HepG2 (cell line): ENCODE measurements around the gene RTN4. TPM values are rescaled to one million over a fixed set of nuclear protein-coding genes. Genes with fewer than 3 reads are reported as not detected.

Experiments used
- ATAC-seq: fragments of 200-7000 bp; cut with Tn5 transposase; 3 replicates; pipeline ENCODE4 v1.9.1; 2020; ENCODE audit warnings: mild to moderate bottlenecking, moderate library complexity
- BruUV-seq: library from RNA; stranded (reverse); fragments of 400-500 nt; replicated peaks from 2 replicates; lab custom pipeline; 2021; lab: Mats Ljungman, UMichigan
- CTCF ChIA-PET: fragments of 300-600 bp; formaldehyde crosslinking; extraction: SDS; loops from one replicate; lab custom pipeline; 2021; ENCODE audit warnings: low total read pairs, inconsistent platforms, low intra/inter-chr PET ratio; lab: Yijun Ruan, JAX
- POLR2A ChIA-PET: fragments of 350-600 bp; sonication (Branson Sonifier 250); formaldehyde crosslinking; loops from one replicate; lab custom pipeline; 2020; ENCODE audit warnings: antibody characterized with exemption, inconsistent platforms; lab: Yijun Ruan, JAX
- DNase-seq: peaks from one replicate; pipeline ENCODE4 v3.0.0-alpha.2; 2015; ENCODE audit warnings: low spot score
- FAIRE-seq: peaks from 3 replicates; lab custom pipeline; 2011; peaks lifted over from hg19 to GRCh38; lab: Jason Lieb, UNC
- H2AFZ ChIP-seq: one replicate; pipeline ENCODE4 v1.6.1; 2011; ENCODE audit warnings: low read length, inconsistent platforms
- H3K27ac ChIP-seq: fragments of 300-600 bp; 3 replicates; pipeline ENCODE4 v1.8.0; 2011; ENCODE audit warnings: mixed run types, mild to moderate bottlenecking, mixed read lengths, low read length, inconsistent platforms; ENCODE audit not compliant: insufficient read depth; ENCODE audit errors: extremely low read length
- H3K27me3 ChIP-seq, 2 experiments: fragments of 200-600 bp in 1 of 2; 2 replicates in 1 of 2; 3 replicates in 1 of 2; pipeline versions ENCODE4 v1.6.0 to v1.8.0; 2011; ENCODE audit warnings: low read length in 2 of 2, mild to moderate bottlenecking in 2 of 2, moderate library complexity in 2 of 2, inconsistent platforms in 1 of 2; ENCODE audit not compliant: insufficient read depth in 2 of 2, control insufficient read depth in 1 of 2
- H3K36me3 ChIP-seq, 2 experiments: fragments of 200-600 bp in 1 of 2; replicated peaks in 1 of 2; 2 replicates in 1 of 2; 3 replicates in 1 of 2; pipeline versions ENCODE4 v1.5.1 to v1.8.0; 2011; ENCODE audit warnings: low read length in 2 of 2, inconsistent platforms in 1 of 2; ENCODE audit not compliant: insufficient read depth in 2 of 2, control insufficient read depth in 1 of 2
- H3K4me1 ChIP-seq: 2 replicates; pipeline ENCODE4 v1.5.1; 2012; ENCODE audit warnings: low read length, inconsistent platforms; ENCODE audit not compliant: insufficient read depth
- H3K4me2 ChIP-seq: 2 replicates; pipeline ENCODE4 v1.6.0; 2011; ENCODE audit warnings: low read depth, low read length, inconsistent platforms
- H3K4me3 ChIP-seq, 3 experiments: fragments of 200-600 bp in 1 of 3; sonication (generic), shearing (Covaris generic) in 1 of 3; replicated peaks in 1 of 3; 2 replicates each; pipeline ENCODE4 v1.5.1; 2011 to 2016; ENCODE audit warnings: low read length in 3 of 3, inconsistent platforms in 2 of 3, low read depth in 2 of 3, mild to moderate bottlenecking in 2 of 3, control low read depth in 1 of 3, mixed read lengths in 1 of 3; ENCODE audit not compliant: insufficient read depth in 1 of 3
- H3K79me2 ChIP-seq: one replicate; pipeline ENCODE4 v1.6.1; 2011; ENCODE audit warnings: low read length, inconsistent platforms; ENCODE audit not compliant: insufficient read depth
- H3K9ac ChIP-seq: 2 replicates; pipeline ENCODE4 v1.6.0; 2011; ENCODE audit warnings: mild to moderate bottlenecking, low read depth, low read length, inconsistent platforms; ENCODE audit not compliant: insufficient read depth
- H3K9me3 ChIP-seq: 2 replicates; pipeline ENCODE4 v1.5.1; 2012; ENCODE audit warnings: mild to moderate bottlenecking, low read length
- H4K20me1 ChIP-seq: 2 replicates; pipeline ENCODE4 v1.6.0; 2011; ENCODE audit warnings: inconsistent platforms, mild to moderate bottlenecking, low read length, moderate library complexity; ENCODE audit not compliant: insufficient read depth
- ARNTL ChIP-seq: sonication (generic); formaldehyde crosslinking; IDR thresholded peaks from 2 replicates; pipeline ENCODE4 v1.4.0; 2020; ENCODE audit warnings: mild to moderate bottlenecking, missing genetic modification reagents
- ASH2L ChIP-seq: fragments of 300-600, 200-600 bp; sonication (generic); IDR thresholded peaks from 2 replicates; pipeline ENCODE4 v1.7.0; 2017; ENCODE audit warnings: low read depth, mild to moderate bottlenecking, moderate library complexity, mixed read lengths, low read length; ENCODE audit not compliant: insufficient read length
- ATAD3A ChIP-seq: sonication (generic); formaldehyde crosslinking; IDR thresholded peaks from 2 replicates; pipeline ENCODE4 v1.4.0; 2020; ENCODE audit warnings: missing genetic modification reagents
- CEBPB ChIP-seq: IDR thresholded peaks from 2 replicates; pipeline ENCODE4 v1.6.1; 2011; ENCODE audit warnings: low read depth, low read length, improper control_type of control experiment, borderline replicate concordance
- FOXP4 ChIP-seq: sonication (generic); formaldehyde crosslinking; IDR thresholded peaks from 2 replicates; pipeline ENCODE4 v1.4.0; 2020; ENCODE audit warnings: missing genetic modification reagents
- HINFP ChIP-seq: sonication (generic); formaldehyde crosslinking; IDR thresholded peaks from 2 replicates; pipeline ENCODE4 v1.4.0; 2020; ENCODE audit warnings: low read depth, mild to moderate bottlenecking, missing genetic modification reagents
- HNRNPLL ChIP-seq: fragments of 200-400 bp; formaldehyde crosslinking; IDR thresholded peaks from 2 replicates; pipeline ENCODE4 v1.6.1; 2017; ENCODE audit warnings: mild to moderate bottlenecking, low read depth, low read length; ENCODE audit not compliant: poor library complexity, severe bottlenecking
- MTA1 ChIP-seq: sonication (generic); formaldehyde crosslinking; IDR thresholded peaks from 2 replicates; pipeline ENCODE4 v1.4.0; 2020; ENCODE audit warnings: missing genetic modification reagents, mild to moderate bottlenecking, borderline replicate concordance
- NCOR1 ChIP-seq: fragments of 200-600 bp; sonication (generic); IDR thresholded peaks from 2 replicates; pipeline ENCODE4 v1.7.0; 2017; ENCODE audit warnings: antibody characterized with exemption, low read length, borderline replicate concordance
- SP5 ChIP-seq: IDR thresholded peaks from 2 replicates; pipeline ENCODE4 v1.6.1; 2016; ENCODE audit warnings: low read depth, borderline replicate concordance
- SYNCRIP ChIP-seq: fragments of 200-400 bp; formaldehyde crosslinking; IDR thresholded peaks from 2 replicates; pipeline ENCODE4 v1.6.1; 2018; ENCODE audit warnings: mild to moderate bottlenecking, low read depth, low read length; ENCODE audit not compliant: insufficient read depth
- ZNF317 ChIP-seq: sonication (generic); formaldehyde crosslinking; IDR thresholded peaks from 2 replicates; pipeline ENCODE4 v1.5.0; 2020; ENCODE audit warnings: mild to moderate bottlenecking, missing genetic modification reagents
- ZNF337 ChIP-seq: sonication (generic); formaldehyde crosslinking; IDR thresholded peaks from 2 replicates; pipeline ENCODE4 v1.5.1; 2020; ENCODE audit warnings: missing genetic modification reagents, low read depth, mild to moderate bottlenecking, borderline replicate concordance
- WGBS: methylation state at CpG from one replicate; pipeline ENCODE4 v1.1.6; 2017; ENCODE audit warnings: low lambda C conversion rate; 5-methylcytosine and 5-hydroxymethylcytosine counted together
- in situ Hi-C: cut with HindIII; loops from 2 replicates; pipeline ENCODE4 v1.10.0; 2017; ENCODE audit warnings: low pct_unique_long_range_greater_than_20kb; ENCODE audit not compliant: extremely low pct_ligation_motif_present
- intact Hi-C: fragments of 100-400 bp; cut with micrococcal nuclease; formaldehyde crosslinking; loops from one replicate; pipeline ENCODE4 v1.10.0; 2022; ENCODE audit not compliant: unreplicated experiment
- polyA plus RNA-seq, 8 experiments: library from polyadenylated mRNA; depleted of rRNA in 3 of 8; stranded (reverse) in 7 of 8; unstranded in 1 of 8; fragments of >200 nt; fragmentation: Illumina TruSeq in 4 of 8; extraction: Trizol in 4 of 8; gene quantifications; 2 replicates each; pipeline versions ENCODE4 v1.2.1 to v1.2.3, GENCODE V29; 2011 to 2016; ENCODE audit warnings: low read depth in 4 of 8, missing spikeins in 1 of 8, mixed read lengths in 1 of 8; ENCODE audit not compliant: insufficient read depth in 1 of 8
- total RNA-seq, 5 experiments: library from RNA; depleted of rRNA; stranded (reverse); fragments of >200 nt; fragmentation: Illumina TruSeq; extraction: Trizol; gene quantifications; 2 replicates each; pipeline ENCODE4 v1.2.3, GENCODE V29; 2016; ENCODE audit warnings: low read depth in 1 of 5
- TF ChIP-seq, protein P1 (sequence below): fragments of 450-650 bp; IDR thresholded peaks from 2 replicates; pipeline ENCODE4 v1.6.1; 2017

Gene RTN4
- total and polyA plus RNA-seq, 2 of the 13 experiments (the other 11 are each of a cell fraction or from before 2014, with no cell fraction given): 98.4 to 133 TPM

DNA sequence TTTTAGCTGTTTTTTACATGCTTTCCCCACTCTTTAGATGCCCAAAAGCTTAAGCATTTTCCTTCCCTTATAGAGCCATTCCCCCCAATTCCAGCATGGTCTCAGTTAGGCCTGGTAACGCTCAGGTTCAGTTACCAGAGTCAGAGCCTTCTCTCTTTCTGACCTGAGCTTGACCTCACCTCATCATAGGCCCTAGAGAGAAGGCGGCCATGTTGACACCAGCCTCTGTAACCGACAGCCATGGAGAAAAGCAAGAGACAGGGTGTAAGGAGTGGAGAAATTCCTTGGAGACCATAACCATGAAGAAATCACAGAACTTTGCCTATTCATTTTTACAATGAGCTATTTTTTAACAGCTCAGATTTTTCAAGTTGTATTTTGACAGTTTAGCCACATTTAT lies 99.4 kb downstream of the RTN4 start:
- WGBS: 93% methylated on average over 3 of the region's 3 CpGs
- Histone ChIP-seq H3K4me2 (no peak overlapping the region), H3K4me3 (no peak overlapping the region), H4K20me1 (no peaks in the 10 kb centered on the region), H3K79me2 (no peaks in the 10 kb centered on the region), H3K27me3 (no peaks in the 10 kb centered on the region), H2AFZ (no peak overlapping the region), H3K36me3 (0 out of 5 replicates have a peak, but pooled peaks cover 0 to 1% of the 10 kb centered on the region in 2 experiments), H3K4me1 (peaks cover 12% of the 10 kb centered on the region), H3K27ac (no peak overlapping the region), H3K9ac (no peak overlapping the region), H3K9me3 (no peaks in the 10 kb centered on the region)
- ChIA-PET CTCF (no interaction called here), POLR2A (no interaction called here)
- TF ChIP-seq ARNTL: no peak
- in situ Hi-C loops: no loop called here
- ATAC-seq (no peak), FAIRE-seq (no peak), DNase-seq (no peak)
- BruUV-seq: no TSS peak
- intact Hi-C loops: no loop called here

DNA sequence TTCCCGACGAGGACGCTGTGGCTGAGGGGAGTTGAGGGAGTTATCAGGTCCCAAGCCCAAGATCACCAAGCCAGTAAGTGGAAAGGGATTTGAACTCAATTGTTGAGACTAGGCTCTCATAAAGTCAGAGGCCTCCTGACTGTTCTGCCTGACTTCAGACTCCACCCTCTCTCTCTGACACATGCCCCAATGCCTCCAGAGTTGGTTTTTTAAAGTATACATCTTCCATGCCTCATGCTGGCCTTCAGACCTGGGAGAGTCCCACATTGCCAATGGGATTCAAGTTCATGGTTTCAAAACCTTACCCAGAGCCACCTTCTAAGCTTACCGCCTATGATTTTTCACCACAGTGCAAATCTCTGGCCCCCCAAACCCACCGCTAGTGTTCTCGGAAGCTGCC lies 100.8 kb downstream of the RTN4 start:
- FAIRE-seq (no peak), DNase-seq (no peak), ATAC-seq (no peak)
- no TSS peak for BruUV-seq
- ChIA-PET CTCF (no interaction called here), POLR2A (no interaction called here)
- Histone ChIP-seq H3K9ac (no peak overlapping the region), H3K4me3 (no peak overlapping the region), H3K27me3 (no peaks in the 10 kb centered on the region), H3K9me3 (no peaks in the 10 kb centered on the region), H3K36me3 (no peaks in the 10 kb centered on the region), H3K79me2 (no peaks in the 10 kb centered on the region), H3K4me1 (peaks cover 13% of the 10 kb centered on the region), H4K20me1 (no peaks in the 10 kb centered on the region), H3K4me2 (no peak overlapping the region), H2AFZ (no peak overlapping the region), H3K27ac (no peak overlapping the region)
- in situ Hi-C loops (no loop called here), intact Hi-C loops (no loop called here)
- 97% methylated on average over 6 of the region's 6 CpGs for WGBS
- TF ChIP-seq ZNF317 (CRISPR knock-in tag) (no peak), HNRNPLL (no peak), ASH2L (no peak), MTA1 (CRISPR knock-in tag) (no peak), NCOR1 (no peak), HINFP (CRISPR knock-in tag) (no peak), SP5 (CRISPR knock-in tag) (no peak), ZNF337 (CRISPR knock-in tag) (no peak), FOXP4 (CRISPR knock-in tag) (no peak), SYNCRIP (no peak), CEBPB (no peak), ATAD3A (CRISPR knock-in tag) (no peak)
- TF ChIP-seq, protein P1, sequence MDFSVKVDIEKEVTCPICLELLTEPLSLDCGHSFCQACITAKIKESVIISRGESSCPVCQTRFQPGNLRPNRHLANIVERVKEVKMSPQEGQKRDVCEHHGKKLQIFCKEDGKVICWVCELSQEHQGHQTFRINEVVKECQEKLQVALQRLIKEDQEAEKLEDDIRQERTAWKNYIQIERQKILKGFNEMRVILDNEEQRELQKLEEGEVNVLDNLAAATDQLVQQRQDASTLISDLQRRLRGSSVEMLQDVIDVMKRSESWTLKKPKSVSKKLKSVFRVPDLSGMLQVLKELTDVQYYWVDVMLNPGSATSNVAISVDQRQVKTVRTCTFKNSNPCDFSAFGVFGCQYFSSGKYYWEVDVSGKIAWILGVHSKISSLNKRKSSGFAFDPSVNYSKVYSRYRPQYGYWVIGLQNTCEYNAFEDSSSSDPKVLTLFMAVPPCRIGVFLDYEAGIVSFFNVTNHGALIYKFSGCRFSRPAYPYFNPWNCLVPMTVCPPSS: no peak
